ENCODE data around the gene CPEB2. TPM values are rescaled to one million over a fixed set of nuclear protein-coding genes. Genes with fewer than 3 reads are reported as not detected.
"Not testable (repeated sequence)": the region's sequence is repeated elsewhere in the genome, so short reads cannot be mapped to it uniquely, and the experiment has no call there.

Gene CPEB2
- polyA plus RNA-seq, 2 donors: 8.4 to 8.9 TPM

- no peak overlapping the region for H3K4me3 ChIP-seq (ENCODE audit: low read depth in 1 of 2, low read length in 2 of 2)
- no peaks in the 10 kb centered on the region for H3K9me3 ChIP-seq (ENCODE audit: control insufficient read depth in 2 of 2, insufficient read depth in 1 of 2, low read depth in 1 of 2, low read length in 1 of 2)
- WGBS, 2 donors: 97 to 98% methylated on average over 1 of the region's 1 CpG
- no peaks in the 10 kb centered on the region for H3K27me3 ChIP-seq (ENCODE audit: control insufficient read depth in 1 of 2, insufficient read depth in 2 of 2, low read length in 2 of 2)
- peaks cover 4 to 10% of the 10 kb centered on the region in 2 donors for H3K36me3 ChIP-seq (ENCODE audit: control insufficient read depth in 2 of 2, insufficient read depth in 2 of 2, low read length in 1 of 2)
- H3K27ac ChIP-seq (ENCODE audit: low read depth in 2 of 2, low read length in 1 of 2): no peak overlapping the region
- no peaks in the 10 kb centered on the region for H3K4me1 ChIP-seq (ENCODE audit: control insufficient read depth in 2 of 2, insufficient read depth in 2 of 2, low read length in 1 of 2)
These were observed 66.0 kb downstream of the CPEB2 start for GRCh38 chr4:15068298-15068697.

- no peaks in the 10 kb centered on the region for H3K36me3 ChIP-seq (ENCODE audit: control insufficient read depth in 2 of 2, insufficient read depth in 2 of 2, low read length in 1 of 2)
- H3K4me3 ChIP-seq (ENCODE audit: low read depth in 1 of 2, low read length in 2 of 2): no peak overlapping the region
- H3K27ac ChIP-seq (ENCODE audit: low read depth in 2 of 2, low read length in 1 of 2): no peak overlapping the region
- H3K27me3 ChIP-seq (ENCODE audit: control insufficient read depth in 1 of 2, insufficient read depth in 2 of 2, low read length in 2 of 2): no peaks in the 10 kb centered on the region
- peaks cover 0 to 5% of the 10 kb centered on the region in 2 donors for H3K9me3 ChIP-seq (ENCODE audit: control insufficient read depth in 2 of 2, insufficient read depth in 1 of 2, low read depth in 1 of 2, low read length in 1 of 2)
- H3K4me1 ChIP-seq (ENCODE audit: control insufficient read depth in 2 of 2, insufficient read depth in 2 of 2, low read length in 1 of 2): peaks cover 0 to 3% of the 10 kb centered on the region in 2 donors
These were observed 73.6 kb downstream of the CPEB2 start for GRCh38 chr4:15075875-15076274.

GRCh38 chr4:15077969-15078368 lies 75.7 kb downstream of the CPEB2 start:
- H3K4me3 ChIP-seq (ENCODE audit: low read depth in 1 of 2, low read length in 2 of 2): no peak overlapping the region
- H3K4me1 ChIP-seq (ENCODE audit: control insufficient read depth in 2 of 2, insufficient read depth in 2 of 2, low read length in 1 of 2): peaks cover 0 to 3% of the 10 kb centered on the region in 2 donors
- H3K36me3 ChIP-seq (ENCODE audit: control insufficient read depth in 2 of 2, insufficient read depth in 2 of 2, low read length in 1 of 2): no peaks in the 10 kb centered on the region
- H3K27ac ChIP-seq (ENCODE audit: low read depth in 2 of 2, low read length in 1 of 2): no peak overlapping the region
- WGBS, 2 donors: 61 to 76% methylated on average over 2 of the region's 2 CpGs
- peaks cover 0 to 5% of the 10 kb centered on the region in 2 donors for H3K9me3 ChIP-seq (ENCODE audit: control insufficient read depth in 2 of 2, insufficient read depth in 1 of 2, low read depth in 1 of 2, low read length in 1 of 2)
- H3K27me3 ChIP-seq (ENCODE audit: control insufficient read depth in 1 of 2, insufficient read depth in 2 of 2, low read length in 2 of 2): no peaks in the 10 kb centered on the region

- WGBS, 2 donors: 71% methylated on average over 8 of the region's 8 CpGs
- Histone ChIP-seq H3K27me3 (ENCODE audit: control insufficient read depth in 1 of 2, insufficient read depth in 2 of 2, low read length in 2 of 2) (no peaks in the 10 kb centered on the region), H3K36me3 (ENCODE audit: control insufficient read depth in 2 of 2, insufficient read depth in 2 of 2, low read length in 1 of 2) (no peaks in the 10 kb centered on the region), H3K4me1 (ENCODE audit: control insufficient read depth in 2 of 2, insufficient read depth in 2 of 2, low read length in 1 of 2) (peaks cover 0 to 3% of the 10 kb centered on the region in 2 donors), H3K27ac (ENCODE audit: low read depth in 2 of 2, low read length in 1 of 2) (no peak overlapping the region), H3K4me3 (ENCODE audit: low read depth in 1 of 2, low read length in 2 of 2) (no peak overlapping the region), H3K9me3 (ENCODE audit: control insufficient read depth in 2 of 2, insufficient read depth in 1 of 2, low read depth in 1 of 2, low read length in 1 of 2) (peaks cover 0 to 5% of the 10 kb centered on the region in 2 donors)
These were observed 76.7 kb downstream of the CPEB2 start for GRCh38 chr4:15078682-15079642.

GRCh38 chr4:15084780-15085179 lies 82.5 kb downstream of the CPEB2 start:
- WGBS, 2 donors: 38 to 55% methylated on average over 1 of the region's 1 CpG
- Histone ChIP-seq H3K9me3 (ENCODE audit: control insufficient read depth in 2 of 2, insufficient read depth in 1 of 2, low read depth in 1 of 2, low read length in 1 of 2) (no peaks in the 10 kb centered on the region), H3K27ac (ENCODE audit: low read depth in 2 of 2, low read length in 1 of 2) (no peak overlapping the region), H3K27me3 (ENCODE audit: control insufficient read depth in 1 of 2, insufficient read depth in 2 of 2, low read length in 2 of 2) (no peaks in the 10 kb centered on the region), H3K4me3 (ENCODE audit: low read depth in 1 of 2, low read length in 2 of 2) (no peak overlapping the region), H3K36me3 (ENCODE audit: control insufficient read depth in 2 of 2, insufficient read depth in 2 of 2, low read length in 1 of 2) (no peaks in the 10 kb centered on the region), H3K4me1 (ENCODE audit: control insufficient read depth in 2 of 2, insufficient read depth in 2 of 2, low read length in 1 of 2) (no peaks in the 10 kb centered on the region)

GRCh38 chr4:15085762-15086161 lies 83.5 kb downstream of the CPEB2 start:
- not testable (repeated sequence) for H3K4me1 ChIP-seq (ENCODE audit: control insufficient read depth in 2 of 2, insufficient read depth in 2 of 2, low read length in 1 of 2); H3K4me3 ChIP-seq (ENCODE audit: low read depth in 1 of 2, low read length in 2 of 2); H3K36me3 ChIP-seq (ENCODE audit: control insufficient read depth in 2 of 2, insufficient read depth in 2 of 2, low read length in 1 of 2); H3K27me3 ChIP-seq (ENCODE audit: control insufficient read depth in 1 of 2, insufficient read depth in 2 of 2, low read length in 2 of 2); H3K9me3 ChIP-seq (ENCODE audit: control insufficient read depth in 2 of 2, insufficient read depth in 1 of 2, low read depth in 1 of 2, low read length in 1 of 2); H3K27ac ChIP-seq (ENCODE audit: low read depth in 2 of 2, low read length in 1 of 2)
- 67 to 75% methylated on average over 3 of the region's 3 CpGs for WGBS, 2 donors

- not testable (repeated sequence) for H3K9me3 ChIP-seq (ENCODE audit: control insufficient read depth in 2 of 2, insufficient read depth in 1 of 2, low read depth in 1 of 2, low read length in 1 of 2); H3K4me1 ChIP-seq (ENCODE audit: control insufficient read depth in 2 of 2, insufficient read depth in 2 of 2, low read length in 1 of 2); H3K4me3 ChIP-seq (ENCODE audit: low read depth in 1 of 2, low read length in 2 of 2); H3K27me3 ChIP-seq (ENCODE audit: control insufficient read depth in 1 of 2, insufficient read depth in 2 of 2, low read length in 2 of 2); H3K27ac ChIP-seq (ENCODE audit: low read depth in 2 of 2, low read length in 1 of 2); H3K36me3 ChIP-seq (ENCODE audit: control insufficient read depth in 2 of 2, insufficient read depth in 2 of 2, low read length in 1 of 2)
- WGBS, 2 donors: 84 to 89% methylated on average over 2 of the region's 2 CpGs
These were observed 84.0 kb downstream of the CPEB2 start for GRCh38 chr4:15086259-15086658.

GRCh38 chr4:15088394-15089035 lies 86.2 kb downstream of the CPEB2 start:
- no peaks in the 10 kb centered on the region for H3K4me1 ChIP-seq (ENCODE audit: control insufficient read depth in 2 of 2, insufficient read depth in 2 of 2, low read length in 1 of 2)
- no peaks in the 10 kb centered on the region for H3K27me3 ChIP-seq (ENCODE audit: control insufficient read depth in 1 of 2, insufficient read depth in 2 of 2, low read length in 2 of 2)
- H3K4me3 ChIP-seq (ENCODE audit: low read depth in 1 of 2, low read length in 2 of 2): no peak overlapping the region
- H3K9me3 ChIP-seq (ENCODE audit: control insufficient read depth in 2 of 2, insufficient read depth in 1 of 2, low read depth in 1 of 2, low read length in 1 of 2): no peaks in the 10 kb centered on the region
- no peaks in the 10 kb centered on the region for H3K36me3 ChIP-seq (ENCODE audit: control insufficient read depth in 2 of 2, insufficient read depth in 2 of 2, low read length in 1 of 2)
- no peak overlapping the region for H3K27ac ChIP-seq (ENCODE audit: low read depth in 2 of 2, low read length in 1 of 2)
- WGBS, 2 donors: 83 to 85% methylated on average over 4 of the region's 4 CpGs

- H3K27ac ChIP-seq (ENCODE audit: low read depth in 2 of 2, low read length in 1 of 2): no peak overlapping the region
- no peak overlapping the region for H3K4me3 ChIP-seq (ENCODE audit: low read depth in 1 of 2, low read length in 2 of 2)
- no peaks in the 10 kb centered on the region for H3K27me3 ChIP-seq (ENCODE audit: control insufficient read depth in 1 of 2, insufficient read depth in 2 of 2, low read length in 2 of 2)
- H3K36me3 ChIP-seq (ENCODE audit: control insufficient read depth in 2 of 2, insufficient read depth in 2 of 2, low read length in 1 of 2): no peaks in the 10 kb centered on the region
- no peaks in the 10 kb centered on the region for H3K4me1 ChIP-seq (ENCODE audit: control insufficient read depth in 2 of 2, insufficient read depth in 2 of 2, low read length in 1 of 2)
- H3K9me3 ChIP-seq (ENCODE audit: control insufficient read depth in 2 of 2, insufficient read depth in 1 of 2, low read depth in 1 of 2, low read length in 1 of 2): no peaks in the 10 kb centered on the region
- 93% methylated on average over 3 of the region's 3 CpGs for WGBS, 2 donors
These were observed 87.7 kb downstream of the CPEB2 start for GRCh38 chr4:15089979-15090378.
